Endothelial cell (in vitro differentiated cells): ENCODE data around the gene FAM118B. TPM values are rescaled to one million over a fixed set of nuclear protein-coding genes. Genes with fewer than 3 reads are reported as not detected.

Source experiments
- DNase-seq: peaks from one replicate; pipeline ENCODE4 v3.0.0; 2021; ENCODE audit warnings: low spot score
- H3K27ac Mint-ChIP-seq: one replicate; pipeline ENCODE4 v1.8.0; 2021; ENCODE audit warnings: mixed read lengths, inconsistent platforms; ENCODE audit not compliant: unreplicated experiment
- H3K27me3 Mint-ChIP-seq: one replicate; pipeline ENCODE4 v1.8.0; 2021; ENCODE audit warnings: mild to moderate bottlenecking, moderate library complexity, mixed read lengths, inconsistent platforms; ENCODE audit not compliant: unreplicated experiment
- H3K36me3 Mint-ChIP-seq: one replicate; pipeline ENCODE4 v1.8.0; 2021; ENCODE audit warnings: mild to moderate bottlenecking, low read depth, mixed read lengths, inconsistent platforms; ENCODE audit not compliant: unreplicated experiment
- H3K4me1 Mint-ChIP-seq: one replicate; pipeline ENCODE4 v1.8.0; 2021; ENCODE audit warnings: mild to moderate bottlenecking, mixed read lengths, inconsistent platforms; ENCODE audit not compliant: unreplicated experiment
- H3K4me3 Mint-ChIP-seq: one replicate; pipeline ENCODE4 v1.8.0; 2021; ENCODE audit warnings: mild to moderate bottlenecking, mixed read lengths, inconsistent platforms; ENCODE audit not compliant: unreplicated experiment
- H3K9me3 Mint-ChIP-seq: one replicate; pipeline ENCODE4 v1.8.0; 2021; ENCODE audit warnings: mixed read lengths, inconsistent platforms; ENCODE audit not compliant: unreplicated experiment
- CTCF ChIP-seq: fragments of 200-600 bp; sonication (generic); IDR thresholded peaks from one replicate; pipeline ENCODE4 v1.5.0; 2021; ENCODE audit warnings: antibody characterized with exemption; ENCODE audit not compliant: unreplicated experiment
- total RNA-seq: library from RNA; stranded (reverse); fragmentation: NEBNext Ultra II Directional; extraction: Animal tissue kit (Norgen Biotek cat#: 25700); gene quantifications from one replicate; pipeline ENCODE4 v1.2.1, GENCODE V29; 2021; ENCODE audit not compliant: unreplicated experiment

Gene FAM118B
- total RNA-seq, 1 donor from 2014 or later = 48.1 TPM

- Mint-ChIP-seq H3K9me3 (no peaks in the 10 kb centered on the region), H3K4me3 (no peak overlapping the region), H3K36me3 (peaks cover 6% of the 10 kb centered on the region), H3K27me3 (no peaks in the 10 kb centered on the region), H3K27ac (no peak overlapping the region), H3K4me1 (no peaks in the 10 kb centered on the region)
- no peak for TF ChIP-seq CTCF
- DNase-seq = no peak
These were observed 20.8 kb upstream of the FAM118B start for GRCh38 chr11:126190792-126191191.

GRCh38 chr11:126191379-126192073, 20.1 kb upstream of the FAM118B start:
- Mint-ChIP-seq H3K36me3 (peaks cover 12% of the 10 kb centered on the region), H3K4me1 (no peaks in the 10 kb centered on the region), H3K9me3 (no peaks in the 10 kb centered on the region)

GRCh38 chr11:126192361-126192760, 19.2 kb upstream of the FAM118B start:
- H3K36me3 Mint-ChIP-seq = peaks cover 19% of the 10 kb centered on the region
- no peak overlapping the region for H3K4me3 Mint-ChIP-seq
- no peaks in the 10 kb centered on the region for H3K9me3 Mint-ChIP-seq
- no peak for TF ChIP-seq CTCF
- no peak overlapping the region for H3K27ac Mint-ChIP-seq
- H3K27me3 Mint-ChIP-seq = peaks cover 4% of the 10 kb centered on the region
- DNase-seq = no peak
- no peaks in the 10 kb centered on the region for H3K4me1 Mint-ChIP-seq

More at GRCh38 chr11:126191379-126192073, 20.1 kb upstream of the FAM118B start:
- no peak for DNase-seq
- TF ChIP-seq CTCF = no peak
- no peak overlapping the region for H3K27ac Mint-ChIP-seq
- no peak overlapping the region for H3K4me3 Mint-ChIP-seq
- peaks cover 4% of the 10 kb centered on the region for H3K27me3 Mint-ChIP-seq

- Mint-ChIP-seq H3K36me3 (peaks cover 26% of the 10 kb centered on the region), H3K4me3 (no peak overlapping the region), H3K4me1 (no peaks in the 10 kb centered on the region), H3K9me3 (no peaks in the 10 kb centered on the region), H3K27ac (no peak overlapping the region), H3K27me3 (peaks cover 4% of the 10 kb centered on the region)
- no peak for TF ChIP-seq CTCF
- no peak for DNase-seq
These were observed 18.5 kb upstream of the FAM118B start for GRCh38 chr11:126193038-126193478.

GRCh38 chr11:126194121-126194543, 17.4 kb upstream of the FAM118B start:
- Mint-ChIP-seq H3K36me3 (peaks cover 32% of the 10 kb centered on the region), H3K4me3 (no peak overlapping the region), H3K27ac (peak overlapping the region; percentile 67), H3K9me3 (no peaks in the 10 kb centered on the region), H3K4me1 (no peaks in the 10 kb centered on the region), H3K27me3 (peaks cover 8% of the 10 kb centered on the region)
- peak; percentile 75 for TF ChIP-seq CTCF
- DNase-seq = peak; percentile 43
